Vagina (tissue), 2 donors: ENCODE data around the gene COQ7.

Experiments
- CTCF ChIP-seq, 3 experiments: fragments of 450-650 bp in 2 of 3; fragments of 200-600 bp in 1 of 3; sonication (generic) in 1 of 3; IDR thresholded peaks; one replicate each; pipeline ENCODE4 v1.5.1; 2017 to 2019; ENCODE audit warnings: antibody characterized with exemption in 3 of 3, mild to moderate bottlenecking in 2 of 3, moderate library complexity in 2 of 3
- POLR2A ChIP-seq, 2 donors: fragments of 450-650 bp; IDR thresholded peaks; one replicate each; pipeline ENCODE4 v1.6.1; 2017; ENCODE audit warnings: antibody characterized with exemption in 2 of 2, mild to moderate bottlenecking in 2 of 2, moderate library complexity in 2 of 2
- POLR2AphosphoS5 ChIP-seq, 2 donors: sonication (generic); formaldehyde crosslinking; IDR thresholded peaks; one replicate each; pipeline ENCODE4 v1.9.0; 2017; ENCODE audit warnings: antibody characterized with exemption in 2 of 2, mild to moderate bottlenecking in 2 of 2, low read depth in 1 of 2; ENCODE audit not compliant: insufficient read depth in 1 of 2

GRCh38 chr16:19062706-19063105 is 4.7 kb upstream of the COQ7 start:
- TF ChIP-seq CTCF (IDR thresholded peaks at IDR 0.05) (no peak), POLR2A (IDR thresholded peaks at IDR 0.05) (no peak), POLR2AphosphoS5 (IDR thresholded peaks at IDR 0.05; ENCODE audit: insufficient read depth in 1 of 2, low read depth in 1 of 2) (no peak)
